Caco-2 (cell line): ENCODE data around the gene MTMR12. TPM values are rescaled to one million over a fixed set of nuclear protein-coding genes. Genes with fewer than 3 reads are reported as not detected.

Source experiments
- BruUV-seq: library from RNA; stranded (reverse); fragments of 400-500 nt; replicated peaks from 2 replicates; lab custom pipeline; 2021; lab: Mats Ljungman, UMichigan
- CTCF ChIA-PET: fragments of 300-600 bp; sonication (Branson Sonifier 250); formaldehyde crosslinking; loops from one replicate; lab custom pipeline; 2022; ENCODE audit warnings: antibody characterized with exemption; lab: Charles Lee
- POLR2A ChIA-PET: fragments of 300-600 bp; sonication (Branson Sonifier 250); formaldehyde crosslinking; loops from one replicate; lab custom pipeline; 2022; ENCODE audit warnings: antibody characterized with exemption; lab: Charles Lee
- DNase-seq, 2 experiments: peaks; one replicate each; pipeline versions ENCODE4 v3.0.0 to v3.0.0-alpha.2; 2020 to 2022
- H3K27me3 ChIP-seq: replicated peaks from 2 replicates; pipeline ENCODE4 v1.6.0; 2011; ENCODE audit warnings: low read length; ENCODE audit not compliant: control insufficient read depth, insufficient read depth
- H3K36me3 ChIP-seq: 2 replicates; pipeline ENCODE4 v1.5.1; 2011; ENCODE audit warnings: low read length; ENCODE audit not compliant: control insufficient read depth, insufficient read depth
- H3K4me1 ChIP-seq: fragments of 250-450 bp; sonication (Bioruptor Pico); 2 replicates; pipeline ENCODE4 v1.5.1; 2020; ENCODE audit warnings: mild to moderate bottlenecking
- H3K4me3 ChIP-seq: 2 replicates; pipeline ENCODE4 v1.5.1; 2011; ENCODE audit warnings: low read depth, mild to moderate bottlenecking, control low read depth, low read length
- H3K9me3 ChIP-seq: fragments of 250-450 bp; sonication (Bioruptor Pico); 2 replicates; pipeline ENCODE4 v1.5.1; 2020; ENCODE audit warnings: mild to moderate bottlenecking, moderate library complexity
- H3K27ac Mint-ChIP-seq: one replicate; pipeline ENCODE4 v1.8.0; 2022; ENCODE audit warnings: mixed read lengths; ENCODE audit not compliant: unreplicated experiment
- H3K27me3 Mint-ChIP-seq: one replicate; pipeline ENCODE4 v1.8.0; 2022; ENCODE audit warnings: mixed read lengths; ENCODE audit not compliant: insufficient read depth, unreplicated experiment
- H3K36me3 Mint-ChIP-seq: one replicate; pipeline ENCODE4 v1.8.0; 2022; ENCODE audit warnings: mild to moderate bottlenecking, mixed read lengths; ENCODE audit not compliant: insufficient read depth, unreplicated experiment
- H3K4me1 Mint-ChIP-seq: one replicate; pipeline ENCODE4 v1.8.0; 2022; ENCODE audit warnings: low read depth, mixed read lengths; ENCODE audit not compliant: unreplicated experiment
- H3K4me3 Mint-ChIP-seq: one replicate; pipeline ENCODE4 v1.8.0; 2022; ENCODE audit warnings: mild to moderate bottlenecking, moderate library complexity, mixed read lengths; ENCODE audit not compliant: unreplicated experiment
- H3K9me3 Mint-ChIP-seq: one replicate; pipeline ENCODE4 v1.8.0; 2022; ENCODE audit warnings: mixed read lengths; ENCODE audit not compliant: unreplicated experiment
- intact Hi-C: fragments of 100-400 bp; cut with micrococcal nuclease; formaldehyde crosslinking; loops from one replicate; pipeline ENCODE4 v1.10.0; 2022; ENCODE audit not compliant: unreplicated experiment
- total RNA-seq: library from RNA; stranded (reverse); gene quantifications from 2 replicates; pipeline ENCODE4 v1.2.3, GENCODE V29; 2022
- TF ChIP-seq, protein P1 (sequence below), 2 experiments: fragments of 200-600 bp in 1 of 2; IDR thresholded peaks; 1 replicate in 1 of 2; 2 replicates in 1 of 2; pipeline versions ENCODE4 v1.5.1 to v1.8.0; 2011 to 2022; ENCODE audit warnings: antibody characterized with exemption in 1 of 2, control low read depth in 1 of 2, inconsistent platforms in 1 of 2, low read depth in 1 of 2, low read length in 1 of 2, mild to moderate bottlenecking in 1 of 2, moderate library complexity in 1 of 2; ENCODE audit not compliant: insufficient read depth in 1 of 2, severe bottlenecking in 1 of 2, unreplicated experiment in 1 of 2

The MTMR12 gene
- total RNA-seq, 1 experiment from 2014 or later, result 35.1 TPM

DNA sequence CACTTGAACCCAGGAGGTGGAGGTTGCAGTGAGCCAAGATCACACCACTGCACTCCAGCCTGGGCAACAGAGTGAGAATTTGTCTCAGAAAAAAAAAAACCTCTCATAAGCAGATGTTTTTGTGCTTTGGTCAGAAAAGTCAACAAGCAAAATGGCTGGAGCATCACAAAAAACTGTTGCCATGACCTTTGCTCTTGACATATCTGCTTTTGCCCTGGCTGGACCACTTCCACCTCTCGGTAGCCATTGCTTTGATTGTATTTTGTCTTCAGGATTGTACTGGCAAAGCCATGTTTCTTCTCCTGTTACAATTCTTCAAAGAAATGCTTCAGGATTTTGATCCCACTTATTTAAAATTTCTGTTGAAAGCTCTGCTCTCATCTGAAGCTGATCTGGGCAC lies 67.0 kb downstream of the MTMR12 start:
- Histone ChIP-seq H3K27me3 (no peaks in the 10 kb centered on the region), H3K4me1 (peaks cover 23% of the 10 kb centered on the region), H3K9me3 (no peaks in the 10 kb centered on the region), H3K36me3 (peaks cover 3% of the 10 kb centered on the region), H3K4me3 (no peak overlapping the region)
- H3K27ac Mint-ChIP-seq, result no peak overlapping the region
- intact Hi-C loops, result no loop called here
- H3K4me1 Mint-ChIP-seq, result peaks cover 25% of the 10 kb centered on the region
- no peak overlapping the region for H3K4me3 Mint-ChIP-seq
- no peak for DNase-seq
- ChIA-PET POLR2A (no interaction called here), CTCF (no interaction called here)
- peaks cover 67% of the 10 kb centered on the region for H3K36me3 Mint-ChIP-seq
- TF ChIP-seq, protein P1, sequence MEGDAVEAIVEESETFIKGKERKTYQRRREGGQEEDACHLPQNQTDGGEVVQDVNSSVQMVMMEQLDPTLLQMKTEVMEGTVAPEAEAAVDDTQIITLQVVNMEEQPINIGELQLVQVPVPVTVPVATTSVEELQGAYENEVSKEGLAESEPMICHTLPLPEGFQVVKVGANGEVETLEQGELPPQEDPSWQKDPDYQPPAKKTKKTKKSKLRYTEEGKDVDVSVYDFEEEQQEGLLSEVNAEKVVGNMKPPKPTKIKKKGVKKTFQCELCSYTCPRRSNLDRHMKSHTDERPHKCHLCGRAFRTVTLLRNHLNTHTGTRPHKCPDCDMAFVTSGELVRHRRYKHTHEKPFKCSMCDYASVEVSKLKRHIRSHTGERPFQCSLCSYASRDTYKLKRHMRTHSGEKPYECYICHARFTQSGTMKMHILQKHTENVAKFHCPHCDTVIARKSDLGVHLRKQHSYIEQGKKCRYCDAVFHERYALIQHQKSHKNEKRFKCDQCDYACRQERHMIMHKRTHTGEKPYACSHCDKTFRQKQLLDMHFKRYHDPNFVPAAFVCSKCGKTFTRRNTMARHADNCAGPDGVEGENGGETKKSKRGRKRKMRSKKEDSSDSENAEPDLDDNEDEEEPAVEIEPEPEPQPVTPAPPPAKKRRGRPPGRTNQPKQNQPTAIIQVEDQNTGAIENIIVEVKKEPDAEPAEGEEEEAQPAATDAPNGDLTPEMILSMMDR (IDR thresholded peaks at IDR 0.05; ENCODE audit: insufficient read depth in 1 of 2, low read depth in 1 of 2, low read length in 1 of 2, severe bottlenecking in 1 of 2, unreplicated experiment in 1 of 2), result no peak
- no TSS peak for BruUV-seq
- no peaks in the 10 kb centered on the region for H3K9me3 Mint-ChIP-seq
- H3K27me3 Mint-ChIP-seq, result no peaks in the 10 kb centered on the region

DNA sequence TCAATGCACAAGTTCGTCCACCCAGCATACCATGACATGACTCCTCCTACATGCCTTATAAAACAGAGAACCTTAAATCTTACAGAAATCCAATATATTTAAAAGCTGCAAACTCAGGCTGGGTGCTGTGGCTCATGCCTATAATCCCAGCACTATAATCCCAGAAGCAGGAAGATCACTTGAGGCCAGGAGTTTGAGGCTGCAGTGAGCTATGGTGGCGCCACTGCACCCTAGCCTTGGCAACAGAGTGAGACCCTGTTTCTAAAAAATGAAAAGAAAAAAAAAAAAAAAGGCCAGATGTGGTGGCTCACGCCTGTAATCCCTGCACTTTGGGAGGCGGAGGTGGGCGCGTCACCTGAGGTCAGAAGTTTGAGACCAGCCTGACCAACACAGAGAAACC lies 68.7 kb downstream of the MTMR12 start:
- ChIA-PET CTCF (interaction anchor here (0.7 kb wide), 1 partner anchor 20 kb away, joined by 4 read pairs; no protein-coding TSS in a partner anchor), POLR2A (no interaction called here)
- no peaks in the 10 kb centered on the region for H3K27me3 Mint-ChIP-seq
- BruUV-seq, result no TSS peak
- no peak for DNase-seq
- H3K36me3 Mint-ChIP-seq, result peaks cover 73% of the 10 kb centered on the region
- H3K4me3 Mint-ChIP-seq, result no peak overlapping the region
- no peak overlapping the region for H3K27ac Mint-ChIP-seq
- Histone ChIP-seq H3K36me3 (peaks cover 3% of the 10 kb centered on the region), H3K27me3 (no peaks in the 10 kb centered on the region), H3K4me3 (no peak overlapping the region), H3K9me3 (no peaks in the 10 kb centered on the region), H3K4me1 (peaks cover 9% of the 10 kb centered on the region)
- no peaks in the 10 kb centered on the region for H3K9me3 Mint-ChIP-seq
- peaks cover 8% of the 10 kb centered on the region for H3K4me1 Mint-ChIP-seq
- intact Hi-C loops, result no loop called here
- TF ChIP-seq, protein P1 (IDR thresholded peaks at IDR 0.05; ENCODE audit: insufficient read depth in 1 of 2, low read depth in 1 of 2, low read length in 1 of 2, severe bottlenecking in 1 of 2, unreplicated experiment in 1 of 2), result no peak

DNA sequence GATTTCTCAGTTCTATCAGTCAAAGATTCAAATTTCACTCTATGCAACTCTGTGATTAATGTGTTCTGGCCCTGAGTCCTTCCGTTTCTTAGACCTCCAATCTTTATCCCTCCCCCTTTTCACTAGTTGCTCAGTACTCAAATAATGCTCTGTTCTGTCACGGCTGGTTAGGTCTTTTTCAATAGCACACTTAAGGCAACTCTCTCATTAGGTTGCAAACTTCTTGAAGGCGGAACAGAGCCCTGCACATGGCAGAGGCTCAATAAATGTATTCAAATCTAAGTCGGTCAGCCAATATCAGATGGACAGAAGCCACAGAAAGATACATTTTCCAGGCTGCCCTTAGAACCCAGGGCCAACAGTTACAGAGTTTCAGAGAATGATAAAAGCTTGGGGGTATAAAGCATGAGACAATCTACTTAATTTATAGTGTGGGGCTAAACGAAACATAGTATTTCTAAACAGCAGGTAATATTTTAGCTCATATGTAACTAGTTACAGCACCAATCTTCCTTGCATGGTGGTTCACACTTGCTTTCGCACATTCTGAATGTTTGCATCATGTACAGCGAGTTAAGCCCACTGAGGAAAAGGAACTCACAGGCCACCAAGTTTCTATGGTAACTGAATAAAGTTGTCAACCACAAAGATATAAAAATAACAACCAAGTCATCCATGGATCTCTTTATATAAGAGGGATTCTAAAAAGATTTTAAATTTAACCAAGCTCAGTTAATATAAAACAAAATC lies 71.5 kb downstream of the MTMR12 start:
- Mint-ChIP-seq H3K9me3 (no peaks in the 10 kb centered on the region), H3K4me1 (no peaks in the 10 kb centered on the region), H3K27ac (no peak overlapping the region), H3K36me3 (peaks cover 64% of the 10 kb centered on the region), H3K4me3 (no peak overlapping the region), H3K27me3 (no peaks in the 10 kb centered on the region)
- CTCF ChIA-PET, result no interaction called here
- intact Hi-C loops, result no loop called here
- H3K4me3 ChIP-seq, result no peak overlapping the region
- no peaks in the 10 kb centered on the region for H3K36me3 ChIP-seq
- POLR2A ChIA-PET, result no interaction called here
- no peak for DNase-seq
- TF ChIP-seq, protein P1 (IDR thresholded peaks at IDR 0.05; ENCODE audit: insufficient read depth in 1 of 2, low read depth in 1 of 2, low read length in 1 of 2, severe bottlenecking in 1 of 2, unreplicated experiment in 1 of 2), result no peak
- no peaks in the 10 kb centered on the region for H3K9me3 ChIP-seq
- no peaks in the 10 kb centered on the region for H3K4me1 ChIP-seq
- no TSS peak for BruUV-seq
- H3K27me3 ChIP-seq, result no peaks in the 10 kb centered on the region
